Kidney epithelial cell (primary cell): Measurements from ENCODE around the gene NCKAP5L. TPM values are rescaled to one million over a fixed set of nuclear protein-coding genes. Genes with fewer than 3 reads are reported as not detected.
"Not testable (repeated sequence)": the region's sequence is repeated elsewhere in the genome, so short reads cannot be mapped to it uniquely, and the experiment has no call there.

Experiments used
- DNase-seq: peaks from one replicate; pipeline ENCODE4 v3.0.0-alpha.2; 2010; ENCODE audit warnings: low read depth
- H3K27me3 ChIP-seq: 2 replicates; pipeline ENCODE4 v1.6.0; 2011; ENCODE audit warnings: low read length; ENCODE audit not compliant: control insufficient read depth, insufficient read depth
- H3K36me3 ChIP-seq: 2 replicates; pipeline ENCODE4 v1.5.1; 2011; ENCODE audit warnings: low read length; ENCODE audit not compliant: control insufficient read depth, insufficient read depth
- H3K4me3 ChIP-seq: 2 replicates; pipeline ENCODE4 v1.5.1; 2011; ENCODE audit warnings: low read depth, mild to moderate bottlenecking, control low read depth, low read length
- total RNA-seq: library from RNA; depleted of rRNA; stranded (reverse); fragments of >200 nt; gene quantifications from 2 replicates; pipeline ENCODE4 v1.2.3, GENCODE V29; 2015
- TF ChIP-seq, protein P1 (sequence below): IDR thresholded peaks from 2 replicates; pipeline ENCODE4 v1.5.1; 2011; ENCODE audit warnings: mild to moderate bottlenecking, moderate library complexity, low read length, control low read depth, inconsistent platforms; ENCODE audit not compliant: insufficient read depth, poor library complexity, severe bottlenecking

NCKAP5L gene
- total RNA-seq, 1 donor from 2014 or later: 24.1 TPM

DNA sequence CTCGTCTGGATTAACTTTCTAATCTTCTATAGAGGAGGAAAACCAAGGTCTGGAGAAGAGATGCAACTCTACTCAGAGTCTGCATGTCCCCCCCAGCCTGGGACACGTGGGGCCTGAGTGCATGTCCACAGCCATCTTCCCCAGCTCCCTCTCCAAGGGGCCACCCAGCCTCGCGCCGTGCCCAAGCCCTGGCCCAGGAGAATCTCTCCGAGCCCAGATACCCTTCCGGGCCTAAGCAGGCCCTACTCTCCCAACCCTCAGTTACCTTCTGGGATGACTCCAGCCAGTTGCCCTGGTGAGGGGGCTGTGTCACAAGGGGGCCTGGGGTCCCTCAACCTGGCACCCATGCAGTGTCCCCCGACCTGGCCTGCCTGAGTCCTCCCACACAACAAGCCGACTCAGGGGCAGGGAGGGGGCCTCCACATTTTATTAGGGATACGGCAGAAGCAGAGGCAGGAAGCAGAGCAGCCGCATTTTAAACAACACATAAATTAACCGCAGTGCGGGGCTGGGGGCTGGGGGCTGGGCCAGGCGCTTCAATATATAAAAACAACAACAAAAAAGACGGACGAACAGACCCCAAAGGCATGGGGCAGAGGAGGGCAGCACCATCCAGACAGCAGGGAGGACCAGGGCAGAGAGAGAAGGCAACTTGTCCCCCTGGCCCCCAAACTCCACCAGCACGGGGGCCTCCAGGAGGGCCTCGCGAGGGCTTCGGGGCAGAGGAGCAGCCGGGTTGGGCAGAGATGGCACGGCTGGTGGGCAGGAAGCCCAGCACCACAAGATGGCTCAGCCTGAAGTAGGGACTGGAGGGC, 37.3 kb downstream of the NCKAP5L start:
- no peak for DNase-seq
- TF ChIP-seq, protein P1, sequence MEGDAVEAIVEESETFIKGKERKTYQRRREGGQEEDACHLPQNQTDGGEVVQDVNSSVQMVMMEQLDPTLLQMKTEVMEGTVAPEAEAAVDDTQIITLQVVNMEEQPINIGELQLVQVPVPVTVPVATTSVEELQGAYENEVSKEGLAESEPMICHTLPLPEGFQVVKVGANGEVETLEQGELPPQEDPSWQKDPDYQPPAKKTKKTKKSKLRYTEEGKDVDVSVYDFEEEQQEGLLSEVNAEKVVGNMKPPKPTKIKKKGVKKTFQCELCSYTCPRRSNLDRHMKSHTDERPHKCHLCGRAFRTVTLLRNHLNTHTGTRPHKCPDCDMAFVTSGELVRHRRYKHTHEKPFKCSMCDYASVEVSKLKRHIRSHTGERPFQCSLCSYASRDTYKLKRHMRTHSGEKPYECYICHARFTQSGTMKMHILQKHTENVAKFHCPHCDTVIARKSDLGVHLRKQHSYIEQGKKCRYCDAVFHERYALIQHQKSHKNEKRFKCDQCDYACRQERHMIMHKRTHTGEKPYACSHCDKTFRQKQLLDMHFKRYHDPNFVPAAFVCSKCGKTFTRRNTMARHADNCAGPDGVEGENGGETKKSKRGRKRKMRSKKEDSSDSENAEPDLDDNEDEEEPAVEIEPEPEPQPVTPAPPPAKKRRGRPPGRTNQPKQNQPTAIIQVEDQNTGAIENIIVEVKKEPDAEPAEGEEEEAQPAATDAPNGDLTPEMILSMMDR: no peak
- no peak overlapping the region for H3K4me3 ChIP-seq
- H3K36me3 ChIP-seq: no peaks in the 10 kb centered on the region
- no peaks in the 10 kb centered on the region for H3K27me3 ChIP-seq

DNA sequence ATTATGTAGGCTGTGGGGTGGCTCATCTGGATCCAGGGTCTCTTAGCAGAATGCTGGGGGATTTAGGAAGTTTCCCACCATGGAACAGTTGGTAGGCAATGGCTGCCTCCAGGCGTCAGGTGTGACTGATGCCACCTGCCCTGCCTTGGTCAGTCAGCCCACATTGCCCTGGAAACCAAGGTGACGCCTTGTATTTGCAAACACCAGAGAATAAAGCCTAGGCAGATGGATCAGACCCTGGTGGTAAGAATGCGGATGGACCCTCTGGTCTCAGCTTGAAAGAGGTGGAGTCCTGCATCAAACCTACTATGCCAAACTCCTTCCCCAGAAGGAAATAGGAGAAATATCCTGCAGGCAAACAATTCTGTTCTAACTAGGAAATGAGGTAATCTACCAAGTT, 38.2 kb downstream of the NCKAP5L start:
- TF ChIP-seq, protein P1: no peak
- Histone ChIP-seq H3K36me3 (no peaks in the 10 kb centered on the region), H3K27me3 (no peaks in the 10 kb centered on the region), H3K4me3 (no peak overlapping the region)
- DNase-seq: no peak

DNA sequence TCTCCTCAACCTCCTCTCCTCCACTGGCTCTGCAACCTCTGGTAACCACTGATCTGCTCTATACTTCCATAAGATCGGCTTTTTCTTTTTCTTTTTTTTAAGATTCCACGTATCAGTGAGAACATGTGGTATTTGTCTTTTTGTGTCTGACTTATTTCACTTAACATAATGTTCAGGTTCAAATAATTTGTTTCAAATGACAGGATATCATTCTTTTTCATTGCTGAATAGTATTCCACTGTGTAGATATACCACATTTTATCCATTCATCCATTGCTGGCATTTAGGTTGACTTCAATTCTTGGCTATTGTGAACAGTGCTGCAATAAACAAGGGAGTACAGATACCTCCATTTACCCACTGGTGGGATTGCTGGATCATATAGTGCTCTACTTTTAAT, 40.5 kb downstream of the NCKAP5L start:
- DNase-seq: no peak
- H3K4me3 ChIP-seq: no peak overlapping the region
- TF ChIP-seq, protein P1: no peak
- no peaks in the 10 kb centered on the region for H3K36me3 ChIP-seq
- no peaks in the 10 kb centered on the region for H3K27me3 ChIP-seq

DNA sequence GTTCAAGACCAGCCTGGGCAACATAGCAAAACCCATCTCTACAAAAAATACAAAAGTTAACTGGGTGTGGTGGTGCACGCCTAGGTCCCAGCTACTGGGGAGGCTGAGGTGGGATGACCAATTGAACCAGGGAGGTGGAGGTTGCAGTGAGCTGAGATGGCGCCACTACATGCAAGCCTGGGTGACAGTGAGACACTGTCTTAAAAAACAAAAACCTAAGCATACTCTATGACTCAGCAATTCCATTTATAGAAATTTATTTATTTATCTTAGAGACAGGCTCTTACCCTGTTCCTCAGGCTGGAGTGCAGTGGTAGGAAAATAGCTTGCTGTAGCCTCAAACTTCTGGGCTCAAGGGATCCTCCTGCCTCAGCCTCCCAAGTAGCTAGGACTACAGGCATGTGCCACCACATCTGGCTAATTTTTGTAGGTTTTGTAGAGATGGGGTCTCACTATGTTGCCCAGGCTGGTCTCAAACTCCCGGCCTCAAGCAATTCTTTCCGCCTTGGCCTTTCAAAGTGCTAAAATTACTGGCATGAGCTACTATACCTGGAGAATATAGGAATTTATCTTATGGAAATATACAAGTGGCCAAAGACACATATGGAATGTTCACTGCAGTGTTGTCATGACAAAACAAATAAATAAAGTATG, 43.3 kb downstream of the NCKAP5L start:
- Histone ChIP-seq H3K36me3 (no peaks in the 10 kb centered on the region), H3K27me3 (peaks cover 2% of the 10 kb centered on the region), H3K4me3 (no peak overlapping the region)
- DNase-seq: no peak
- TF ChIP-seq, protein P1: no peak

DNA sequence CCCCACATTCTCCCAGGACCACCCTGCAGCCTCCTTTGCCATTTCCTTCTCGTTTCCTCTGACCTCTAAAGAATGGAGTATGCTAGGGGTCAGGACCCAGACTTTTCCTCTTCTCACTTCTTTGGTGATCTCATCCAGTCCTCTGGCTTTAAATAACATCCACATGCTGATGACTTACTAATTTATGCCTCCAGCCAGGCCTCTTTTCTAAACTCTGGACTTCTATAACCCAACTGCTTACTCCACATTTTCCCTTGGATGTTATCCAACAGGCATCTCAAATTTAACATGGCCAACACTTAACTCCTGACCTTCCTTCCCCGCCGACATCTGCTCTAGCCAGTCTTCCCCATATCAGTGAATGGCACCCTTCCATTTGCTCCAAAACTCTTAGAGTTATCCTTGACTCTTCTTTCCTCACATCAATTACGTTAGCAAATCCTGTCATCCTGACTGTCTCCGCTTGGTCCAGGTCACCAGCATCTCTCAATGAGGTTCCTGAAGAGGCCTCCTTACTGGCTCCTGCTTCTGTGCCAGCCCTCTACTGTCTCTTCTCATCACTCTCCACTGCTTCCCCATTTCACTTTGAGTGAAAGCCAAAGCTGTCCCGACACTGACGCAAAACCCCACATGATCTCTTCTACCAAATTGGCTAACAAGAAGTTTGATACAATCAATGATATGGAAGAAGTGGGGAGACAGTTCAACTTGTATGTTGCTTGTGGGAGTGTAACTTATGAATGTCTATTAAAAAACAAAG, 44.1 kb downstream of the NCKAP5L start:
- peaks cover 6% of the 10 kb centered on the region for H3K27me3 ChIP-seq
- TF ChIP-seq, protein P1: no peak
- no peak overlapping the region for H3K4me3 ChIP-seq
- no peaks in the 10 kb centered on the region for H3K36me3 ChIP-seq
- DNase-seq: no peak

DNA sequence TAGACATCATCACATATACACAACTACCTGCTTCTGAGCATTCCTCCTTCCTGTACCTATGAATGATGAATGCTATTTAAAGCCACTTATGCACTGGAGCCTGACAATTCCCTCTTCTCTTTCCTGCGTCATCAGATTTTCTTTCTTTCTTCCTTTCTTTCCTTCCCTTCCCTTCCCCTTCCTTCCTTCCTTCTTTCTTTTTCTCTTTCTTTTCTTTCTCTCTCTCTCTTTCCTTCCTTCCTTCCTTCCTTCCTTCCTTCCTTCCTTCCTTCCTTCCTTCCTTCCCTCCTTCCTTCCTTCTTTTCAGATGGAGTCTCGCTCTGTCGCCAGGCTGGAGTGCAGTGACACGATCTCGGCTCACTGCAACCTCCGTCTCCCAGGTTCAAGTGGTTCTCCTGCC, 47.3 kb downstream of the NCKAP5L start:
- not testable (repeated sequence) for H3K36me3 ChIP-seq, H3K4me3 ChIP-seq, H3K27me3 ChIP-seq, DNase-seq
